OCI-LY1 (cell line): ENCODE results near the gene CCDC167.

Source experiments
- CTCF ChIP-seq: fragments of 200-600 bp; sonication (generic), shearing (Covaris generic); IDR thresholded peaks from 2 replicates; pipeline ENCODE4 v1.5.1; 2017; ENCODE audit warnings: mild to moderate bottlenecking, antibody characterized with exemption, low read length, moderate library complexity, mixed read lengths
- EZH2 ChIP-seq: fragments of 200-600 bp; sonication (generic), shearing (Covaris generic); IDR thresholded peaks from 2 replicates; pipeline ENCODE4 v1.8.0; 2017; ENCODE audit warnings: borderline replicate concordance, mixed run types, mild to moderate bottlenecking, antibody characterized with exemption, low read length, moderate library complexity, mixed read lengths

- TF ChIP-seq CTCF, result no peak
- TF ChIP-seq EZH2, result no peak
Observed at GRCh38 chr6:37456126-37456525, 43.6 kb downstream of the CCDC167 start.
